Measurements from ENCODE around the gene WNT3. TPM values are rescaled to one million over a fixed set of nuclear protein-coding genes. Genes with fewer than 3 reads are reported as not detected.

WNT3 gene
- total RNA-seq, 1 donor, result 1.1 TPM

DNA sequence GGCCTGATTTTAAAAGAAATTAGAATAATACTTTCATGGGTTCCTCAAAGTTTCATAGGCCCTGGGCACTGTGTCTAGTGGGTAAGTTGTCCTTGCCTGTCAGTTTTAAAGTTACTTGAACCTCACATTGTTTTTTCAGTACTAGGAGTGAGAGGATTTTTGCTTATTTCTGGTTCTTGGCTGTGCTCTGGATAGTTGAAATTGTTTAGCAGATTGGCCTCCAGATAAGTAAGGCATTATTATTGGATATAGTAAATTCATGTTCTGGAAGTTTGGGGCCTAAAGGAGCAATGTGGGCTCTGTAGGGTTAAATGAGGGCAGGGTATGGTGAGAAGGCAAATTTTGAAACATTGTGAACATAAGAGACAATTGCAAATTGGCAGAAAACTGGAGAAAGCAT is 78.5 kb downstream of the WNT3 start:
- Histone ChIP-seq H3K79me2 (ENCODE audit: insufficient read depth, low read length) (no peaks in the 10 kb centered on the region), H2AFZ (ENCODE audit: low read length) (no peak overlapping the region), H3K27me3 (ENCODE audit: insufficient read depth, low read length) (no peaks in the 10 kb centered on the region), H3K4me1 (ENCODE audit: insufficient read depth, low read length) (peaks cover 20% of the 10 kb centered on the region), H3K27ac (ENCODE audit: low read depth, low read length) (no peak overlapping the region), H3K4me3 (ENCODE audit: insufficient read depth, low read length) (no peak overlapping the region), H3K36me3 (ENCODE audit: insufficient read depth, low read length) (no peaks in the 10 kb centered on the region), H3K4me2 (ENCODE audit: insufficient read depth, low read length) (no peak overlapping the region), H4K20me1 (ENCODE audit: insufficient read depth, low read length) (no peaks in the 10 kb centered on the region), H3K9me3 (ENCODE audit: low read depth, low read length) (no peaks in the 10 kb centered on the region)
- DNase-seq (ENCODE audit: insufficient read length, low spot score, missing footprints), result no peak
- TF ChIP-seq, protein P1, sequence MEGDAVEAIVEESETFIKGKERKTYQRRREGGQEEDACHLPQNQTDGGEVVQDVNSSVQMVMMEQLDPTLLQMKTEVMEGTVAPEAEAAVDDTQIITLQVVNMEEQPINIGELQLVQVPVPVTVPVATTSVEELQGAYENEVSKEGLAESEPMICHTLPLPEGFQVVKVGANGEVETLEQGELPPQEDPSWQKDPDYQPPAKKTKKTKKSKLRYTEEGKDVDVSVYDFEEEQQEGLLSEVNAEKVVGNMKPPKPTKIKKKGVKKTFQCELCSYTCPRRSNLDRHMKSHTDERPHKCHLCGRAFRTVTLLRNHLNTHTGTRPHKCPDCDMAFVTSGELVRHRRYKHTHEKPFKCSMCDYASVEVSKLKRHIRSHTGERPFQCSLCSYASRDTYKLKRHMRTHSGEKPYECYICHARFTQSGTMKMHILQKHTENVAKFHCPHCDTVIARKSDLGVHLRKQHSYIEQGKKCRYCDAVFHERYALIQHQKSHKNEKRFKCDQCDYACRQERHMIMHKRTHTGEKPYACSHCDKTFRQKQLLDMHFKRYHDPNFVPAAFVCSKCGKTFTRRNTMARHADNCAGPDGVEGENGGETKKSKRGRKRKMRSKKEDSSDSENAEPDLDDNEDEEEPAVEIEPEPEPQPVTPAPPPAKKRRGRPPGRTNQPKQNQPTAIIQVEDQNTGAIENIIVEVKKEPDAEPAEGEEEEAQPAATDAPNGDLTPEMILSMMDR (IDR thresholded peaks at IDR 0.05; ENCODE audit: extremely low read depth, low read depth, low read length), result no peak

DNA sequence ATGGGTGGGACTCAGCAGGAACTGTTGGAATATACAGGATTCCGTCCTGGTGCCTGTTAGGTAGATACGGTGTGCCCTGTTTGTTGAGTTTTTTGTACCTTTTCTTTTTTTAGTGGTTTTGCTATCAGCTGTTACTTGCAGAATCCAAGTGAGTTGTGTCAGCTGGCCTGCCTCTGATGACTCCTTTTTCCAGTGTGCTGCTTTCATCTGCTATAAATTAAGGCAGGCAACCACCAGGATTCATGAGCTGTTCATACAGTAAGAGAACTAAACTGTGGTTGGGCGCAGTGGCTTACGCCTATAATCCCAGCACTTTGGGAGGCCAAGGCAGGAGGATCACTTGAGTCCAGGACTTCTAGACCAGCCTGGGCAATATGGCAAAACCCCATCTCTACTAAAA is 79.9 kb downstream of the WNT3 start:
- Histone ChIP-seq H3K79me2 (ENCODE audit: insufficient read depth, low read length) (no peaks in the 10 kb centered on the region), H4K20me1 (ENCODE audit: insufficient read depth, low read length) (peaks cover 2% of the 10 kb centered on the region), H3K4me1 (ENCODE audit: insufficient read depth, low read length) (peaks cover 29% of the 10 kb centered on the region), H2AFZ (ENCODE audit: low read length) (no peak overlapping the region), H3K27ac (ENCODE audit: low read depth, low read length) (no peak overlapping the region), H3K27me3 (ENCODE audit: insufficient read depth, low read length) (no peaks in the 10 kb centered on the region), H3K4me2 (ENCODE audit: insufficient read depth, low read length) (no peak overlapping the region), H3K9me3 (ENCODE audit: low read depth, low read length) (no peaks in the 10 kb centered on the region), H3K4me3 (ENCODE audit: insufficient read depth, low read length) (no peak overlapping the region), H3K36me3 (ENCODE audit: insufficient read depth, low read length) (no peaks in the 10 kb centered on the region)
- no peak for DNase-seq (ENCODE audit: insufficient read length, low spot score, missing footprints)
- TF ChIP-seq, protein P1 (IDR thresholded peaks at IDR 0.05; ENCODE audit: extremely low read depth, low read depth, low read length), result no peak

DNA sequence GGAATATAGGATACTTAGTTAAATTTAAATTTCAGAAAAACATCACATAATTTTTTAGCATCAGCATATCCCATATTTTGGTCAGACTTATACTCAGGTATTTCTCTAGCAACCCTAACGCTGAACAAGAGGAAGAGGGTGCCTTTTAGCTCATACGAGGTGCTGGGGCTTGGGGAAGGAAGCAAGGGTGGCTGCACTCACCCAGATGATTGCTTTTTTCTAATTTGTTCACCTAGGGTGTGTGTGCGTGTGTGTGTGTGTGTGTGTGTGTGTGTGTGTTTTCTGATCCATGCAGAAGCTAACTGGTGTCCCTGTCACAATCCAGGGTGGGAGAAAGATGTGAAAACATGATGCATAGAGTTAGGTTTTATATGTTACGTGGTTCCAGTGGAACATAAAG is 81.2 kb downstream of the WNT3 start:
- H3K4me2 ChIP-seq (ENCODE audit: insufficient read depth, low read length), result no peak overlapping the region
- no peaks in the 10 kb centered on the region for H3K79me2 ChIP-seq (ENCODE audit: insufficient read depth, low read length)
- no peaks in the 10 kb centered on the region for H3K9me3 ChIP-seq (ENCODE audit: low read depth, low read length)
- H2AFZ ChIP-seq (ENCODE audit: low read length), result no peak overlapping the region
- DNase-seq (ENCODE audit: insufficient read length, low spot score, missing footprints), result no peak
- no peak overlapping the region for H3K4me3 ChIP-seq (ENCODE audit: insufficient read depth, low read length)
- no peaks in the 10 kb centered on the region for H3K27me3 ChIP-seq (ENCODE audit: insufficient read depth, low read length)
- H3K4me1 ChIP-seq (ENCODE audit: insufficient read depth, low read length), result peaks cover 19% of the 10 kb centered on the region
- no peak overlapping the region for H3K27ac ChIP-seq (ENCODE audit: low read depth, low read length)
- TF ChIP-seq, protein P1 (IDR thresholded peaks at IDR 0.05; ENCODE audit: extremely low read depth, low read depth, low read length), result no peak
- peaks cover 2% of the 10 kb centered on the region for H4K20me1 ChIP-seq (ENCODE audit: insufficient read depth, low read length)
- no peaks in the 10 kb centered on the region for H3K36me3 ChIP-seq (ENCODE audit: insufficient read depth, low read length)

DNA sequence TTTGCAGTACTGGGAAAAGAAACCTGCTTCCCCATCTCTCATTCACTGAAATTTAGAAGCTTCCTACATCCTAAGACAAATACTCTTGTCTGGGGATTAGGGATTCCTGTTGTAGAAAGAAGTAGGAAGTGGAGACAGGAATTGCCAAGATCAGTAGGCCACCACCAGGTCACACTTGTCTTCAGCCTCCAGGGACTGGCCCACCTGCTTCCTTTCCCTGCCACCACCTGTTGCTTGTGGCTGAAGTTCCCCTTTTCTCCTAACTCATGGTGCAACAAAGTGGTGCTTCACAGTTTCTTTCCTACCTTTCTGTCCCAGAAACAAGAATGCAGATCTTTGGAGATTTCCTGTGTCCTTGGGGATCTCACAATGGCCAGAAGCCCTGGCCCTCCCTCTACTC is 82.4 kb downstream of the WNT3 start:
- no peak for DNase-seq (ENCODE audit: insufficient read length, low spot score, missing footprints)
- Histone ChIP-seq H3K4me3 (ENCODE audit: insufficient read depth, low read length) (no peak overlapping the region), H3K4me2 (ENCODE audit: insufficient read depth, low read length) (no peak overlapping the region), H3K36me3 (ENCODE audit: insufficient read depth, low read length) (peaks cover 1% of the 10 kb centered on the region), H3K27ac (ENCODE audit: low read depth, low read length) (no peak overlapping the region), H2AFZ (ENCODE audit: low read length) (no peak overlapping the region), H3K79me2 (ENCODE audit: insufficient read depth, low read length) (no peaks in the 10 kb centered on the region), H3K4me1 (ENCODE audit: insufficient read depth, low read length) (peaks cover 13% of the 10 kb centered on the region), H3K27me3 (ENCODE audit: insufficient read depth, low read length) (no peaks in the 10 kb centered on the region), H3K9me3 (ENCODE audit: low read depth, low read length) (no peaks in the 10 kb centered on the region), H4K20me1 (ENCODE audit: insufficient read depth, low read length) (peaks cover 2% of the 10 kb centered on the region)
- TF ChIP-seq, protein P1 (IDR thresholded peaks at IDR 0.05; ENCODE audit: extremely low read depth, low read depth, low read length), result no peak

Measured in osteoblast (primary cell).